HEK293 (cell line): ENCODE results near the gene MCRIP2.

Experiments
- CTCF ChIA-PET: fragments of 350-600 bp; formaldehyde crosslinking; extraction: SDS; loops from one replicate; lab custom pipeline; 2021; ENCODE audit warnings: antibody characterized with exemption; lab: Yijun Ruan, JAX
- POLR2A ChIA-PET: fragments of 300-600 bp; formaldehyde crosslinking; extraction: SDS; loops from one replicate; lab custom pipeline; 2020; ENCODE audit warnings: antibody characterized with exemption, inconsistent platforms; lab: Yijun Ruan, JAX
- H3K27ac ChIP-seq: fragments of 200-500 bp; sonication (Bioruptor generic); 2 replicates; pipeline ENCODE4 v1.5.1; 2014; ENCODE audit warnings: low read depth, low read length, control low read depth, inconsistent platforms; ENCODE audit errors: extremely low read depth
- H3K36me3 ChIP-seq, 2 experiments: fragments of 200-500 bp in 1 of 2; sonication (Bioruptor generic) in 1 of 2; 1 replicate in 1 of 2; 2 replicates in 1 of 2; pipeline ENCODE4 v1.5.1; 2014 to 2017; ENCODE audit warnings: inconsistent platforms in 2 of 2, low read length in 2 of 2; ENCODE audit not compliant: control insufficient read depth in 2 of 2, insufficient read depth in 1 of 2
- H3K4me1 ChIP-seq: fragments of 200-500 bp; sonication (Bioruptor generic); 2 replicates; pipeline ENCODE4 v1.5.1; 2014; ENCODE audit warnings: mild to moderate bottlenecking, low read length, inconsistent platforms; ENCODE audit not compliant: control insufficient read depth, insufficient read depth
- H3K4me3 ChIP-seq: 2 replicates; pipeline ENCODE4 v1.5.1; 2011; ENCODE audit warnings: low read depth, mild to moderate bottlenecking, control low read depth, low read length, moderate library complexity
- H3K9me3 ChIP-seq: fragments of 200-500 bp; sonication (Bioruptor generic); 2 replicates; pipeline ENCODE4 v1.5.1; 2014; ENCODE audit warnings: low read depth, low read length, inconsistent platforms; ENCODE audit not compliant: control insufficient read depth, insufficient read depth
- BCL11A ChIP-seq: fragments of 450-650 bp; formaldehyde crosslinking; IDR thresholded peaks from 2 replicates; pipeline ENCODE4 v1.5.1; 2016; ENCODE audit warnings: low read depth, missing biosample characterization, missing genetic modification characterization
- CTCF ChIP-seq: fragments of 450-650 bp; formaldehyde crosslinking; IDR thresholded peaks from 2 replicates; pipeline ENCODE4 v1.5.1; 2016; ENCODE audit warnings: missing biosample characterization, missing genetic modification characterization
- GLI2 ChIP-seq: fragments of 450-650 bp; formaldehyde crosslinking; IDR thresholded peaks from 2 replicates; pipeline ENCODE4; 2017; ENCODE audit warnings: missing biosample characterization, missing genetic modification characterization, low read depth, borderline replicate concordance
- HOXC10 ChIP-seq: sonication (generic); formaldehyde crosslinking; IDR thresholded peaks from 2 replicates; pipeline ENCODE4 v1.8.1; 2023; ENCODE audit warnings: mild to moderate bottlenecking, missing genetic modification reagents
- KLF16 ChIP-seq: fragments of 450-650 bp; formaldehyde crosslinking; IDR thresholded peaks from 2 replicates; pipeline ENCODE4 v1.5.1; 2017; ENCODE audit warnings: missing biosample characterization, missing genetic modification characterization
- SCRT1 ChIP-seq: fragments of 450-650 bp; formaldehyde crosslinking; IDR thresholded peaks from 2 replicates; pipeline ENCODE4 v1.5.1; 2016; ENCODE audit warnings: missing biosample characterization, missing genetic modification characterization, borderline replicate concordance
- SP2 ChIP-seq: fragments of 450-650 bp; formaldehyde crosslinking; IDR thresholded peaks from 2 replicates; pipeline ENCODE4 v1.5.1; 2016; ENCODE audit warnings: missing biosample characterization, missing genetic modification characterization
- SP3 ChIP-seq: fragments of 450-650 bp; formaldehyde crosslinking; IDR thresholded peaks from 2 replicates; pipeline ENCODE4 v1.5.1; 2016; ENCODE audit warnings: missing biosample characterization, missing genetic modification characterization
- TRIM28 ChIP-seq: IDR thresholded peaks from 2 replicates; pipeline ENCODE4 v1.6.1; 2011; ENCODE audit warnings: low read length, control low read depth, borderline replicate concordance
- YY1 ChIP-seq: fragments of 450-650 bp; formaldehyde crosslinking; IDR thresholded peaks from 2 replicates; pipeline ENCODE4 v1.5.1; 2018; ENCODE audit warnings: missing biosample characterization, missing genetic modification characterization
- ZBTB10 ChIP-seq: fragments of 450-650 bp; formaldehyde crosslinking; IDR thresholded peaks from 2 replicates; pipeline ENCODE4 v1.5.1; 2016; ENCODE audit warnings: missing biosample characterization, missing genetic modification characterization
- ZBTB17 ChIP-seq: fragments of 450-650 bp; formaldehyde crosslinking; IDR thresholded peaks from 2 replicates; pipeline ENCODE4 v1.5.1; 2016; ENCODE audit warnings: missing biosample characterization, missing genetic modification characterization
- ZBTB8A ChIP-seq: fragments of 450-650 bp; formaldehyde crosslinking; IDR thresholded peaks from 2 replicates; pipeline ENCODE4 v1.5.1; 2016; ENCODE audit warnings: missing biosample characterization, missing genetic modification characterization
- ZFHX2 ChIP-seq: fragments of 450-650 bp; formaldehyde crosslinking; conservative IDR thresholded peaks from 2 replicates; pipeline ENCODE4 v1.5.1; 2016; ENCODE audit warnings: missing biosample characterization, missing genetic modification characterization
- ZNF140 ChIP-seq: fragments of 450-650 bp; formaldehyde crosslinking; IDR thresholded peaks from 2 replicates; pipeline ENCODE4 v1.5.1; 2016; ENCODE audit warnings: missing biosample characterization, missing genetic modification characterization
- ZNF184 ChIP-seq: fragments of 450-650 bp; IDR thresholded peaks from 2 replicates; pipeline ENCODE4 v1.5.1; 2018; ENCODE audit warnings: missing biosample characterization, mild to moderate bottlenecking, missing genetic modification characterization
- ZNF239 ChIP-seq: fragments of 450-650 bp; formaldehyde crosslinking; IDR thresholded peaks from 2 replicates; pipeline ENCODE4 v1.5.1; 2016; ENCODE audit warnings: missing biosample characterization, missing genetic modification characterization
- ZNF248 ChIP-seq: fragments of 450-650 bp; formaldehyde crosslinking; IDR thresholded peaks from 2 replicates; pipeline ENCODE4 v1.5.1; 2017; ENCODE audit warnings: missing biosample characterization, missing genetic modification characterization
- ZNF341 ChIP-seq: fragments of 450-650 bp; formaldehyde crosslinking; IDR thresholded peaks from 2 replicates; pipeline ENCODE4; 2016; ENCODE audit warnings: low read depth, missing biosample characterization, missing genetic modification characterization
- ZNF366 ChIP-seq: fragments of 450-650 bp; formaldehyde crosslinking; conservative IDR thresholded peaks from 2 replicates; pipeline ENCODE4 v1.5.1; 2016; ENCODE audit warnings: missing biosample characterization, missing genetic modification characterization
- ZNF398 ChIP-seq: fragments of 450-650 bp; formaldehyde crosslinking; IDR thresholded peaks from 2 replicates; pipeline ENCODE4 v1.5.1; 2017; ENCODE audit warnings: missing biosample characterization, missing genetic modification characterization
- ZNF433 ChIP-seq: fragments of 450-650 bp; formaldehyde crosslinking; IDR thresholded peaks from 2 replicates; pipeline ENCODE4 v1.5.1; 2016; ENCODE audit warnings: missing biosample characterization, missing genetic modification characterization, low read depth
- ZNF473 ChIP-seq: fragments of 450-650 bp; formaldehyde crosslinking; IDR thresholded peaks from 2 replicates; pipeline ENCODE4 v1.5.1; 2017; ENCODE audit warnings: missing biosample characterization, missing genetic modification characterization
- ZNF514 ChIP-seq: fragments of 450-650 bp; formaldehyde crosslinking; IDR thresholded peaks from 2 replicates; pipeline ENCODE4 v1.5.1; 2016; ENCODE audit warnings: missing biosample characterization, missing genetic modification characterization
- ZNF561 ChIP-seq: fragments of 450-650 bp; IDR thresholded peaks from 2 replicates; pipeline ENCODE4 v1.5.1; 2018; ENCODE audit warnings: missing biosample characterization, missing genetic modification characterization, borderline replicate concordance
- ZNF610 ChIP-seq: fragments of 450-650 bp; formaldehyde crosslinking; IDR thresholded peaks from 2 replicates; pipeline ENCODE4 v1.5.1; 2016; ENCODE audit warnings: missing biosample characterization, missing genetic modification characterization, borderline replicate concordance
- ZNF624 ChIP-seq: fragments of 450-650 bp; formaldehyde crosslinking; IDR thresholded peaks from 2 replicates; pipeline ENCODE4 v1.5.1; 2017; ENCODE audit warnings: missing biosample characterization, missing genetic modification characterization
- ZNF626 ChIP-seq: fragments of 450-650 bp; sonication (Bioruptor Pico); formaldehyde crosslinking; IDR thresholded peaks from 2 replicates; pipeline ENCODE4 v1.5.1; 2018; ENCODE audit warnings: missing biosample characterization, missing genetic modification characterization, inconsistent platforms
- ZSCAN18 ChIP-seq: fragments of 450-650 bp; formaldehyde crosslinking; IDR thresholded peaks from 2 replicates; pipeline ENCODE4 v1.5.1; 2016; ENCODE audit warnings: missing biosample characterization, missing genetic modification characterization
- TF ChIP-seq, protein P1 (sequence below): fragments of 450-650 bp; formaldehyde crosslinking; IDR thresholded peaks from 2 replicates; pipeline ENCODE4 v1.5.1; 2016; ENCODE audit warnings: missing biosample characterization, missing genetic modification characterization

MCRIP2 gene

GRCh38 chr16:630815-631405, 10.7 kb upstream of the MCRIP2 start, which contains the start of gene WFIKKN1 (continued):
- no peak for TF ChIP-seq ZBTB10 (tag by site-specific recombination)
- no peak for TF ChIP-seq ZNF341
- peak; percentile 74 for TF ChIP-seq ZBTB8A (tag by site-specific recombination)
- TF ChIP-seq ZNF624, result no peak
- no peak for TF ChIP-seq ZNF626 (tag by site-specific recombination)
- no peak for TF ChIP-seq ZNF239 (tag by site-specific recombination)
- TF ChIP-seq ZNF433 (tag by site-specific recombination), result no peak
- TF ChIP-seq, protein P1, sequence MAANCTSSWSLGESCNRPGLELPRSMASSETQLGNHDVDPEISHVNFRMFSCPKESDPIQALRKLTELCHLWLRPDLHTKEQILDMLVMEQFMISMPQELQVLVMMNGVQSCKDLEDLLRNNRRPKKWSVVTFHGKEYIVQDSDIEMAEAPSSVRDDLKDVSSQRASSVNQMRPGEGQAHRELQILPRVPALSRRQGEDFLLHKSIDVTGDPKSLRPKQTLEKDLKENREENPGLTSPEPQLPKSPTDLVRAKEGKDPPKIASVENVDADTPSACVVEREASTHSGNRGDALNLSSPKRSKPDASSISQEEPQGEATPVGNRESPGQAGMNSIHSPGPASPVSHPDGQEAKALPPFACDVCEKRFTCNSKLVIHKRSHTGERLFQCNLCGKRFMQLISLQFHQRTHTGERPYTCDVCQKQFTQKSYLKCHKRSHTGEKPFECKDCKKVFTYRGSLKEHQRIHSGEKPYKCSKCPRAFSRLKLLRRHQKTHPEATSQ (tag by site-specific recombination), result no peak
- peak; percentile 88 for TF ChIP-seq SCRT1 (tag by site-specific recombination)
- TF ChIP-seq ZNF140 (tag by site-specific recombination), result no peak
- no peak for TF ChIP-seq ZNF248 (tag by site-specific recombination)
- TF ChIP-seq ZNF473 (tag by site-specific recombination), result no peak
- TF ChIP-seq KLF16 (tag by site-specific recombination), result no peak
- TF ChIP-seq ZNF184 (tag by site-specific recombination), result no peak
- no peak for TF ChIP-seq GLI2 (tag by site-specific recombination)
- no peak for TF ChIP-seq BCL11A
- 0 out of 2 replicates have a peak, but pooled peaks have one; percentile 41 for TF ChIP-seq ZNF610

DNA sequence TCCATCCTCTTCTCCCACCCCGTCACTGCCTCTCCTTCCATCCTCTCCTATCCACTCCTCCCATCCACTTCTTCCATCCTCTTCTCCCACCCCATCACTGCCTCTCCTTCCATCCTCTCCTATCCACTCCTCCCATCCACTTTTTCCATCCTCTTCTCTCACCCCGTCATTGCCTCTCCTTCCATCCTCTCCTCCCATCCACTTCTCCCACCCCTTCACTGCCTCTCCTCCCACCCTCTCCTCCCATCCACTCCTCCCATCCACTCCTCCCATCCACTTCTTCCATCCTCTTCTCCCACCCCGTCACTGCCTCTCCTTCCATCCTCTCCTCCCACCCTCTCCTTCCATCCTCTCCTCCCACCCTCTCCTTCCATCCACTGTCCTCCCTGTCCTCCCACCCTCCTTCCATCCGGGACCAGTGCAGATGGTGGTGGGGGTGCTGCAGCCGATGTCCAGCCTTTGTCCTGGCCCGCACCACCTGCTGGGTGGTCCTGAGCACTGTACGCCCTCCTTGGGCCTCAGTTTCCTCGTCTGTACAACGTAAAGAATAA, 9.7 kb upstream of the MCRIP2 start:
- ChIA-PET CTCF (no interaction called here), POLR2A (interaction anchor here (0.7 kb wide), 1 partner anchor 14 kb away, joined by 3 read pairs; no protein-coding TSS in a partner anchor)
- Histone ChIP-seq H3K4me3 (no peak overlapping the region), H3K27ac (no peak overlapping the region), H3K4me1 (peaks cover 2% of the 10 kb centered on the region; the same call in 1 of the 2 replicates), H3K36me3 (peaks cover 0 to 20% of the 10 kb centered on the region in 2 experiments; a peak in 1 of 3 replicates), H3K9me3 (no peaks in the 10 kb centered on the region)
- TF ChIP-seq ZNF561 (no peak), ZSCAN18 (tag by site-specific recombination) (no peak), ZNF398 (tag by site-specific recombination) (0 out of 2 replicates have a peak, but pooled peaks have one; percentile 26), SP2 (peak; percentile 48), ZNF366 (tag by site-specific recombination) (peak; percentile 94), YY1 (tag by site-specific recombination) (no peak), ZNF514 (no peak), SP3 (tag by site-specific recombination) (peak; percentile 85), ZBTB17 (tag by site-specific recombination) (peak; percentile 22; the same call in 1 of the 2 replicates), CTCF (tag by site-specific recombination) (no peak), HOXC10 (no peak), TRIM28 (no peak), ZFHX2 (tag by site-specific recombination) (peak; percentile 66)
